Left lung (tissue), 10 donors: ENCODE results near the gene ANKS1B. TPM values are rescaled to one million over a fixed set of nuclear protein-coding genes. Genes with fewer than 3 reads are reported as not detected.

Experiments used
- ATAC-seq: fragments of 200-7000 bp; cut with Tn5 transposase; one replicate; pipeline ENCODE4 v1.9.1; 2020; ENCODE audit warnings: moderate library complexity
- DNase-seq, 4 donors: peaks; one replicate each; pipeline ENCODE4 v3.0.0-alpha.2; 2013 to 2020
- H3K27ac ChIP-seq, 2 donors: fragments of 200-600 bp; sonication (generic) in 1 of 2; one replicate each; pipeline versions ENCODE4 v1.5.0 to v1.8.0; 2020 to 2021
- H3K27me3 ChIP-seq, 2 donors: fragments of 200-600 bp; sonication (generic) in 1 of 2; one replicate each; pipeline versions ENCODE4 v1.5.0 to v1.8.0; 2020 to 2021
- H3K36me3 ChIP-seq, 2 donors: fragments of 200-600 bp; sonication (generic) in 1 of 2; one replicate each; pipeline versions ENCODE4 v1.5.0 to v1.8.0; 2020 to 2021
- H3K4me1 ChIP-seq, 2 donors: fragments of 200-600 bp; one replicate each; pipeline ENCODE4 v1.8.0; 2021
- H3K4me3 ChIP-seq, 2 donors: fragments of 200-600 bp; sonication (generic) in 1 of 2; one replicate each; pipeline versions ENCODE4 v1.5.0 to v1.8.0; 2020 to 2021; ENCODE audit warnings: mild to moderate bottlenecking in 1 of 2
- H3K9me3 ChIP-seq, 2 donors: fragments of 200-600 bp; sonication (generic) in 1 of 2; one replicate each; pipeline versions ENCODE4 v1.5.0 to v1.8.0; 2020 to 2021
- intact Hi-C, 2 donors: fragments of 100-400 bp; cut with DNase I; formaldehyde crosslinking; loops; one replicate each; pipeline versions ENCODE4 v1.11.2 to v1.14.2; 2022
- polyA plus RNA-seq, 6 donors: library from polyadenylated mRNA; unstranded; fragments of 120-200 nt; gene quantifications; one replicate each; pipeline ENCODE4 v1.2.1, GENCODE V29; 2013; ENCODE audit not compliant: insufficient read length in 6 of 6
- total RNA-seq, 2 donors: library from RNA; stranded (reverse); fragmentation: NEBNext Ultra II Directional; extraction: Animal tissue kit (Norgen Biotek cat#: 25700); gene quantifications; one replicate each; pipeline ENCODE4 v1.2.1, GENCODE V29; 2021
- TF ChIP-seq, protein P1 (sequence below), 2 donors: fragments of 200-600 bp; sonication (generic) in 1 of 2; IDR thresholded peaks; one replicate each; pipeline versions ENCODE4 v1.5.0 to v1.8.0; 2021; ENCODE audit warnings: antibody characterized with exemption in 2 of 2
- donor health status: DM: no; HTN: yes; CAD: no.
- donor health status: DM: no; HTN: no; CAD: no.

Gene ANKS1B
- total and polyA plus RNA-seq, 8 donors = 4.9 to 31.8 (median 14.9) TPM

DNA sequence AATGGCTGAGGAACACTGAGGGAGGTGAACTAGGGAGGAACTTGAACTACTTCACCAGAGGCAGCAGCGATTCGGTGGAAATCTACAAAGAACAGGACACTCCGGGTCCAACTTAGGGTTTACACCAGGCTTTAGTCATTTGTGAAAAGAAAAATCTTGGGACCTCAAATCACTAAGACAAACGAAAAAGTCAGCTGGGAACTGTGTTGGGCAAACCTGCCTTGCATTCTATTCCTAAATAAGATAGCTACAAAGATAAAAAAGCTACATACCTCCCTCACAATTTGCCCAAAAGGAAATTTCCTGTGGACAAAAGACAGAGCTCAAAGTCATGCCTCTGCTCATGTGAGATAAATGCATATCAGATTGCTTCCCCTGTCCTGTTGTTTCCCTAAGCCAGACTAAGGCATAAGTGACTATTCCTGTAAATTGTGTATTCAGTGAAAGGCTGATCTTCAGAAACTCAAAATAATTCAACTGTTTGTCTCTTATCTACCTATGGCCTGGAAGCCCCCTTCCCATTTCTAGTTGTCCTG, 1233.1 kb downstream of the ANKS1B start:
- Histone ChIP-seq H3K4me1 (no peaks in the 10 kb centered on the region), H3K4me3 (no peak overlapping the region), H3K27me3 (peaks cover 0 to 17% of the 10 kb centered on the region in 2 donors), H3K36me3 (no peaks in the 10 kb centered on the region), H3K27ac (no peak overlapping the region), H3K9me3 (no peaks in the 10 kb centered on the region)
- intact Hi-C loops = no loop called here
- ATAC-seq (no peak), DNase-seq (no peak)
- TF ChIP-seq, protein P1, sequence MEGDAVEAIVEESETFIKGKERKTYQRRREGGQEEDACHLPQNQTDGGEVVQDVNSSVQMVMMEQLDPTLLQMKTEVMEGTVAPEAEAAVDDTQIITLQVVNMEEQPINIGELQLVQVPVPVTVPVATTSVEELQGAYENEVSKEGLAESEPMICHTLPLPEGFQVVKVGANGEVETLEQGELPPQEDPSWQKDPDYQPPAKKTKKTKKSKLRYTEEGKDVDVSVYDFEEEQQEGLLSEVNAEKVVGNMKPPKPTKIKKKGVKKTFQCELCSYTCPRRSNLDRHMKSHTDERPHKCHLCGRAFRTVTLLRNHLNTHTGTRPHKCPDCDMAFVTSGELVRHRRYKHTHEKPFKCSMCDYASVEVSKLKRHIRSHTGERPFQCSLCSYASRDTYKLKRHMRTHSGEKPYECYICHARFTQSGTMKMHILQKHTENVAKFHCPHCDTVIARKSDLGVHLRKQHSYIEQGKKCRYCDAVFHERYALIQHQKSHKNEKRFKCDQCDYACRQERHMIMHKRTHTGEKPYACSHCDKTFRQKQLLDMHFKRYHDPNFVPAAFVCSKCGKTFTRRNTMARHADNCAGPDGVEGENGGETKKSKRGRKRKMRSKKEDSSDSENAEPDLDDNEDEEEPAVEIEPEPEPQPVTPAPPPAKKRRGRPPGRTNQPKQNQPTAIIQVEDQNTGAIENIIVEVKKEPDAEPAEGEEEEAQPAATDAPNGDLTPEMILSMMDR (IDR thresholded peaks at IDR 0.05) = no peak

- no peaks in the 10 kb centered on the region for H3K9me3 ChIP-seq
- TF ChIP-seq, protein P1 (IDR thresholded peaks at IDR 0.05) = no peak
- H3K27me3 ChIP-seq = peaks cover 7 to 28% of the 10 kb centered on the region in 2 donors
- no peak overlapping the region for H3K4me3 ChIP-seq
- no peak overlapping the region for H3K27ac ChIP-seq
- peaks cover 0 to 8% of the 10 kb centered on the region in 2 donors for H3K4me1 ChIP-seq
- DNase-seq = peak in 1 of 4 donors; percentile 47
- no peaks in the 10 kb centered on the region for H3K36me3 ChIP-seq
- intact Hi-C loops = no loop called here
- ATAC-seq = no peak
Measured at GRCh38 chr12:98750511-98750910, 1234.2 kb downstream of the ANKS1B start.

DNA sequence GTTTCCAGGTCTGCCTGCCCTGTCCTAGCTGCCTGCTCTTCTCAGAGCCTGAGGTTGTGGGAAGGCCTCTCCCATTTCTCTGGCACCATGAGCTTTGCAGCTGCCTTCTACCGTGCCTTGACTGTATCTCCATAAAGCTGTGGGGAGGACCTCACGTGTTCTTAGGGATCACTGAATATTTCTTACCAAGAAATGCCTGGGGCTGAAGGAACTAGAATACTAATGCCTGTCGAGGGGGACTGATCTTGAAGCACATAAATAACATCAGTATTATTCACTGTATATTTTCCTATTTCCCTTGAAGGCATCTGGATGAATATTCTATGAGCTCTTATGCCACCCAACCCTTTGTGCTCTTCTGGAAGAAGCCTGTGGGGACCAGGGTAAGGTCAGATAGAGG, 1236.3 kb downstream of the ANKS1B start:
- no peak for DNase-seq
- intact Hi-C loops = no loop called here
- Histone ChIP-seq H3K27ac (no peak overlapping the region), H3K36me3 (no peaks in the 10 kb centered on the region), H3K4me3 (no peak overlapping the region), H3K4me1 (peaks cover 0 to 12% of the 10 kb centered on the region in 2 donors), H3K9me3 (no peaks in the 10 kb centered on the region), H3K27me3 (peaks cover 7 to 43% of the 10 kb centered on the region in 2 donors)
- ATAC-seq = no peak
- TF ChIP-seq, protein P1 (IDR thresholded peaks at IDR 0.05) = no peak

- H3K27ac ChIP-seq = no peak overlapping the region
- no peaks in the 10 kb centered on the region for H3K36me3 ChIP-seq
- DNase-seq (peak in 3 of 4 donors; percentile 45 to 77 (median 51)), ATAC-seq (peak; percentile 58)
- peaks cover 0 to 12% of the 10 kb centered on the region in 2 donors for H3K4me1 ChIP-seq
- H3K4me3 ChIP-seq = peak overlapping the region; percentile 21 to 24
- TF ChIP-seq, protein P1 (IDR thresholded peaks at IDR 0.05) = no peak
- intact Hi-C loops = no loop called here
- H3K9me3 ChIP-seq = peaks cover 0 to under 1% of the 10 kb centered on the region in 2 donors
- H3K27me3 ChIP-seq = peaks cover 7 to 59% of the 10 kb centered on the region in 2 donors
Measured at GRCh38 chr12:98745578-98746391, 1239.0 kb downstream of the ANKS1B start.

DNA sequence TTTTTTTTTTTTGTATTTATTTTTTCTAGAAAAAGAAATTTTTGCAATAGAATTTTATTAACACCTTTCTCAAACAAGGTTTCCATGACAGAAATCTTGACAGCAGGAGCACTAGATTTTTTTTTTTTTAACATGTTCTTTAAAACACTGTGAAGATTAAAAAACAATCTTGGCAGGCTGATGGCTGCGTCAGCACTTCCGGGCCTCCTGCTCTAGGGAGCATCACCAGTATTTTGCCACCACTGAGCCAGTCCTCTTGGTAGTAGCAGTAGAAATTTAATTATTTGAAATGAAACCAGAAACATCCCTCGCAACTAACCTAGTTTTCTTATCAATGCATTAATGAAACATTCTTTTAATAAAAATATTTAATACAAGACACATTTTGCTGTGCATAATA, 1240.1 kb downstream of the ANKS1B start:
- Histone ChIP-seq H3K27ac (no peak overlapping the region), H3K36me3 (no peaks in the 10 kb centered on the region), H3K27me3 (peaks cover 7 to 61% of the 10 kb centered on the region in 2 donors), H3K4me1 (peaks cover 0 to 12% of the 10 kb centered on the region in 2 donors), H3K4me3 (no peak overlapping the region), H3K9me3 (peaks cover 0 to 3% of the 10 kb centered on the region in 2 donors)
- intact Hi-C loops = no loop called here
- DNase-seq (peak in 1 of 4 donors; percentile 24), ATAC-seq (no peak)
- TF ChIP-seq, protein P1 (IDR thresholded peaks at IDR 0.05) = no peak
